ENCODE results near the gene PARVB. TPM values are rescaled to one million over a fixed set of nuclear protein-coding genes. Genes with fewer than 3 reads are reported as not detected.

The PARVB gene
- total RNA-seq, 4 donors from 2014 or later = 32.1 to 61.9 (median 41.9) TPM

- Histone ChIP-seq H3K9me3 (no peaks in the 10 kb centered on the region), H3K27ac (peak overlapping the region; percentile 4 to 91 (median 87)), H3K4me3 (peak overlapping the region; percentile 44 to 88), H3K4me1 (peaks cover 0 to 79% (median 18%) of the 10 kb centered on the region in 3 donors), H3K36me3 (no peaks in the 10 kb centered on the region), H3K27me3 (no peaks in the 10 kb centered on the region)
- peak; percentile 16 for ATAC-seq
- WGBS, 2 donors (ENCODE audit: low coverage in 1 of 2) = 93 to 95% methylated on average over 7 to 9 of the region's 26 CpGs
- TF ChIP-seq POLR2A (IDR thresholded peaks at IDR 0.05) (no peak), CTCF (IDR thresholded peaks at IDR 0.05) (no peak), EP300 (IDR thresholded peaks at IDR 0.05) (no peak), POLR2AphosphoS5 (IDR thresholded peaks at IDR 0.05) (no peak)
Observed at GRCh38 chr22:44025171-44026065, 1.3 kb downstream of the PARVB start.

- peak overlapping the region; percentile 8 to 91 (median 87) for H3K27ac ChIP-seq
- no peaks in the 10 kb centered on the region for H3K27me3 ChIP-seq
- H3K36me3 ChIP-seq = no peaks in the 10 kb centered on the region
- ATAC-seq = peak; percentile 14
- peak overlapping the region in 1 of 2 donors; percentile 19 for H3K4me3 ChIP-seq
- H3K4me1 ChIP-seq = peaks cover 0 to 84% (median 18%) of the 10 kb centered on the region in 3 donors
- no peaks in the 10 kb centered on the region for H3K9me3 ChIP-seq
- no peak for TF ChIP-seq EP300 (IDR thresholded peaks at IDR 0.05)
- TF ChIP-seq CTCF (IDR thresholded peaks at IDR 0.05) = no peak
- TF ChIP-seq POLR2AphosphoS5 (IDR thresholded peaks at IDR 0.05) = no peak
- no peak for TF ChIP-seq POLR2A (IDR thresholded peaks at IDR 0.05)
- 81 to 87% methylated on average over 12 to 13 of the region's 17 CpGs for WGBS, 2 donors (ENCODE audit: low coverage in 1 of 2)
Observed at GRCh38 chr22:44026066-44026629, 2.0 kb downstream of the PARVB start.

GRCh38 chr22:44026630-44027511 lies 2.8 kb downstream of the PARVB start:
- H3K4me1 ChIP-seq = peaks cover 0 to 88% (median 18%) of the 10 kb centered on the region in 3 donors
- no peaks in the 10 kb centered on the region for H3K36me3 ChIP-seq
- H3K9me3 ChIP-seq = no peaks in the 10 kb centered on the region
- ATAC-seq = peak; percentile 69
- H3K27me3 ChIP-seq = no peaks in the 10 kb centered on the region
- WGBS, 2 donors (ENCODE audit: low coverage in 1 of 2) = 82 to 90% methylated on average over 10 to 12 of the region's 28 CpGs
- H3K27ac ChIP-seq = peak overlapping the region; percentile 19 to 91 (median 87)
- peak overlapping the region in 1 of 2 donors; percentile 19 for H3K4me3 ChIP-seq
- no peak for TF ChIP-seq EP300 (IDR thresholded peaks at IDR 0.05)
- peak in 1 of 2 donors; percentile 21 for TF ChIP-seq POLR2A (IDR thresholded peaks at IDR 0.05)
- TF ChIP-seq CTCF (IDR thresholded peaks at IDR 0.05) = no peak

DNA sequence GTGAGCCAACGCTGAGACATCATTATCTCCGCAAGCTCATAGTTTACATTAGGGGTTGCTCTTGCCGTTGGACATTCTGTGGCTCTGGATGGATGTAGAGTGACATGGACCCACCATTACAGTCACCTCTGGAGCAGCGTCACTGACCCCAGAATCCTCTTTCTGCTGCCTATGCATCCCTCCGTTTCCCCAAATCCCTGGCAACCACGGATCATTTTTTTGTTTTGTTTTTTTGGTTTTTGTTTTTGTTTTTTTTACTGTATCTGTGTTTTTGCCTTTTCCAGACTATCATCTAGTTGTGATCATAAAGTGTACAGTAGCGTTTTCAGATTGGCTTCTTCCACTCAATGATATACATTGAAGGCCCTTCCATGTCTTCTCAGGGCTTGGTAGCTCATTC lies 4.0 kb downstream of the PARVB start:
- Histone ChIP-seq H3K9me3 (no peaks in the 10 kb centered on the region), H3K36me3 (no peaks in the 10 kb centered on the region), H3K27me3 (no peaks in the 10 kb centered on the region), H3K27ac (peak overlapping the region in 2 of 4 donors; percentile 37 to 88), H3K4me3 (no peak overlapping the region), H3K4me1 (peaks cover 0 to 86% (median 15%) of the 10 kb centered on the region in 3 donors)
- no peak for ATAC-seq
- WGBS, 2 donors (ENCODE audit: low coverage in 1 of 2) = 66 to 84% methylated on average over 6 to 7 of the region's 7 CpGs
- no peak for TF ChIP-seq POLR2A (IDR thresholded peaks at IDR 0.05)
- TF ChIP-seq POLR2AphosphoS5 (IDR thresholded peaks at IDR 0.05) = no peak
- TF ChIP-seq CTCF (IDR thresholded peaks at IDR 0.05) = no peak
- no peak for TF ChIP-seq EP300 (IDR thresholded peaks at IDR 0.05)
